Stimulated activated CD4-positive, alpha-beta T cell treated with anti-CD3 and anti-CD28 coated beads, Interleukin-4, amount 100 ng/mL, for 4 hours (primary cell): ENCODE results near the gene COPS7B.
A peak's percentile ranks its signal among the peaks of the same experiment; 100 is the strongest.
"Not testable (repeated sequence)": the region's sequence is repeated elsewhere in the genome, so short reads cannot be mapped to it uniquely, and the experiment has no call there.

Experiments used
- DNase-seq, 2 experiments: peaks; one replicate each; pipeline ENCODE4 v3.0.0-alpha.2; 2020

Gene COPS7B

GRCh38 chr2:231786177-231786916, at the start of gene COPS7B:
TSS of gene COPS7B (plus strand) at chr2:231786445. CDS start at chr2:231788571, 2,126 bp downstream.
- peak; percentile 81 to 82 for DNase-seq

GRCh38 chr2:231737761-231738160, 48.5 kb upstream of the COPS7B start:
- no peak for DNase-seq

GRCh38 chr2:231743376-231744116, 42.7 kb upstream of the COPS7B start:
- no peak for DNase-seq

DNA sequence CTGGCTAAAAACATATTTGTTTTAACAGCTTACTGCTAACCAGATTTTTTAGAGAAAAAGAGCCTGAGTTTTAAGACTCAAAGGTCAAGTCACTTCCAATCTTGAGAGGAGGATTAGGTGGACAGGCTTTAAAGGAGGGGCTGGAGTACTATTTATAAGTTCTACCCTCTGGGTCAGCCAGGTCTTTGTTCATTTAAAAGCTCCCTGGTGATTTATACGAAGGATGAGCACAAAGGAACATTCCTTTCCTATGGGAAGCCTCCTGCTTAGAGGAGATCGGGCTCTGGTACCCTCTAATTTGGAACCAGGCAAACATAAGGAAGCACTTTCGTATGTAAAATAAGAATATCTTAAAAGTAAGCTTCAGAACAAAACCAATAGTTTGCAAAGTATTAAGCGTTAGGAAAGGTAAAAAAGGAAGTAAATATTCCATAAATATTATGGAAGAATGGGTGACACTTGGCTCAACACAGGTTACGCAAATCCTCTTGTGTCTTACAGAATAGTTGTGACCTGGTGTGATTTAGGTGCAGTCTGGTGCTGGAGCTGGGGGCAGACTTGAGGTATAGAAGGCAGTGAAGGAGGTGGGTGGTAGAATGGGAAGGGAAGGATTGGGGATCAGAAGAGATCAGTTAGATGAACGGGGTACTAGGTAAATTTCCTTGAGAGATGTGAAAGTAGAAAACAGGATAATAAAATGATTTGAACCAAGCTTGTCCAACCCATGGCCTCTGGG, 40.8 kb upstream of the COPS7B start:
- DNase-seq: no peak

- not testable (repeated sequence) for DNase-seq
These were observed 37.9 kb upstream of the COPS7B start for GRCh38 chr2:231748153-231748896.

DNA sequence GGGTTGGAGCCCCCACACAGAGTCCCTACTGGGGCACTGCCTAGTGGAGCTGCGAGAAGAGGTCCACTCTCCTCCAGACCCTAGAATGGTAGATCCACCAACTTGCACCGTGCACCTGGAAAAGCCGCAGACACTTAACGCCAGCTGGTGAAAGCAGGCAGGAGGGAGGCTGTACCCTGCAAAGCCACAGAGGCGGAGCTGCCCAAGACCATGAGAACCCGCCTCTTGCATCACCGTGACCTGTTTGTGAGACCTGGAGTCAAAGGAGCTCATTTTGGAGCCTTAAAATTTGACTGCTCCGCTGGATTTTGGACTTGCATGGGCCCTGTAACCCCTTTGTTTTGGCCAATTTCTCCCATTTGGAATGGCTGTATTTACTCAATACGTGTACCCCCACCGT, 37.2 kb upstream of the COPS7B start:
- not testable (repeated sequence) for DNase-seq

GRCh38 chr2:231751042-231751815, 35.0 kb upstream of the COPS7B start:
- DNase-seq: no peak

GRCh38 chr2:231752061-231752460, 34.2 kb upstream of the COPS7B start:
- no peak for DNase-seq

GRCh38 chr2:231761735-231762134, 24.5 kb upstream of the COPS7B start:
- no peak for DNase-seq

- no peak for DNase-seq
These were observed 22.1 kb upstream of the COPS7B start for GRCh38 chr2:231764124-231764523.

GRCh38 chr2:231764760-231765159, 21.5 kb upstream of the COPS7B start:
- no peak for DNase-seq

- no peak for DNase-seq
These were observed 20.7 kb upstream of the COPS7B start for GRCh38 chr2:231765496-231765929.

GRCh38 chr2:231769170-231770136, 16.8 kb upstream of the COPS7B start:
- DNase-seq: no peak

DNA sequence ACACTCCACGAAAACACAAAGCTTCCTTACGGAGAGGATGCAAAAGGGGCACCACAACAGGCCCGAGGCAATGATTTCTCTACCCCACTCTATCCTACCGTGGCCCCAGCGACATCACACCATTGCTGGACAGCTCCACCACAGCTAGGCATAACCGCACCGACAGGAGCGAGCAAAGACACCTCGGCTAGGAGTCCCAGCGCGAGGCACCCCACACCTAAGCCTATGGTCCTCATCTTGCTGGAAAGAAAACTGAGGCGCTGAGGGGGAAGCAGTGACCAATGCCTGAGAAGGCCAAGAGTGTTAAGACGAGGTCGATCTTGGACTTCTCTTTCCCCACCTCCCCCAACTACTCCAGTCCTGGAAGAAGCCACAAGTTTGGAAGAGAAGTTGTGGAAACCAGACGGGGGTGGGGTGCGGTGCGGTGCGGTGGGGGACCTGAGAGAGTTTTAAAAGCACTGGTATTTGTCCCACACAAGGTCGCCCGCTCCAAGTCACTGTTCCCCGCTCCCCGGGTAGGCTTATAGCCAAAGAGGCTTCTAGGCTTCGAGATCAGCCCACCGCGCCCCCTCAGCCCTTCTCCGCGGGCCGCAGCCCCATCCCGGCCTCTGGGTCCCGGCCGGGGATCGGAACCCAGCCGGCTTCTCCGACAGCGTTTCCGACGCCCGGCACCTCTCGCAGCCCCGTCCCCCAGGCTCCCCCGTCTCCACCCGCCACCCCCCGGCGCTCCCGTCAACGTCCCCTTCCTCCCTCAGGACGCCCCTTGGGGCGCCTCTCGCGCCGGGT, 5.9 kb upstream of the COPS7B start:
- no peak for DNase-seq

DNA sequence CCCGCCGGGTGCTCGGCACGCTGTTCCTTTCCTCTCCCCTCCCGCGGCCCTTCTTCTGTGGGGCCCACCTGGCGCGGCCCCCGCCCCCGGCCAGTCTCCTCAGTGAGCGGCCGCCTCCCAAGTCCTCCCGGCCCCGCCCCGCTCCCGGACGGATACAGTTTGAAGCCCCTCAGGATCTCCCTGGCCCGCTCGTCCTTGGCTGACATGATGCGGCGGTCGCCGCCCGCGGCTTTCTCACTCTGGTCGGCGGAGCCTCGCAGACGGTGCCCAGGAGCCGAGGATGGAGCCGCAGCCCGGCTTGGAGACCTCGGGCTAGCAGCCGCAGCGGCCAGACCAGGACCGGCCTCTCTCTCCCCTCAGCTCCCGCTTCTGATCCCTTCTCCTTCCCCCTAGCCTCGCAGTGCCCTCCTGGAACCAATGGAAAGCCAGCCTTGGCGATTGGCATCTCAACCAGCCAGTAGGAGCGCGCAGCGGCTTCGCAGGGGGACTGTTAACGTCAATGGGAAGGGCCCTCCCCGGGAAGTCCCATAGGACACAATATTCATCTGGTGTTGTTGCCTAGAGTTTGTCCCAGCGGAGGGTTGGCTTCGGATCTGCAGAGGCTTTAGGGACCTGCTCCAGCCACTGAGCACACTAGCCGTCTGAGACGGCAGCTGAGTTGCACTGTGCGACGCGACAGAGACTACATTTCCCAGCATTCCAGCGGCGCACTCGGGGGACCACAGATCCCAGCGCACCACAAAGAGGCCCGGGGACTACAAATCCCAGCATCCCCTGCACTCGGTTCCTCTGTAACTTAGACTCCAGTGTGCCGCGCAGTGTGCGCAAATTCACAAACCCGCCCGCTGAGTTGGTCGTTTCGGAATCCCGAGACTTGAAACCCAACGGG, 5.1 kb upstream of the COPS7B start, which contains the start of gene PDE6D:
Gene PDE6D (minus strand): TSS at position 374 of the 889 bp plus-strand sequence. CDS start 168 bp downstream, at position 206.
- peak; percentile 93 to 95 for DNase-seq

GRCh38 chr2:231781798-231782726, 4.2 kb upstream of the COPS7B start:
- DNase-seq: no peak

- DNase-seq: no peak
These were observed 832 bp upstream of the COPS7B start for GRCh38 chr2:231785413-231785812.

DNA sequence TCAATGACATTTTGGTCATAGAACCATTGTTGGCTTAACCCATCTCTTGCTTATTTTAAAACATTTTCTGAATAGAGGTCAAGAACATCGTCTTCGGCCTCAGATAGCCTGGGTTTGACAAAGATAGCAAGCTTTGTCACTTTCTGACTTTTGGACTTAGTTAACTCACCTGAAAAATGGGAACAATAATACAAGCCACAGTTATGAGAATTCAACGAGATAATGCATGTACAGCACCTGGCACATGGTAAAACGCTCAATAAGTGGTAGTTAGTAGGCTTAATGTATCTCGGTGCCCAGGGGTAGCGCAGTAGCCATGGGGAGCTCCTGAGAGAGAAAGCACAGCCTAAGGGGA, 446 bp upstream of the COPS7B start:
- DNase-seq: no peak
